Measurements from ENCODE around the gene DDA1.
"Not testable (repeated sequence)": the region's sequence is repeated elsewhere in the genome, so short reads cannot be mapped to it uniquely, and the experiment has no call there.

The DDA1 gene

GRCh38 chr19:17289489-17289888, 19.9 kb upstream of the DDA1 start:
- no peak for FAIRE-seq

- FAIRE-seq = no peak
Observed at GRCh38 chr19:17292301-17293074, 16.9 kb upstream of the DDA1 start.

DNA sequence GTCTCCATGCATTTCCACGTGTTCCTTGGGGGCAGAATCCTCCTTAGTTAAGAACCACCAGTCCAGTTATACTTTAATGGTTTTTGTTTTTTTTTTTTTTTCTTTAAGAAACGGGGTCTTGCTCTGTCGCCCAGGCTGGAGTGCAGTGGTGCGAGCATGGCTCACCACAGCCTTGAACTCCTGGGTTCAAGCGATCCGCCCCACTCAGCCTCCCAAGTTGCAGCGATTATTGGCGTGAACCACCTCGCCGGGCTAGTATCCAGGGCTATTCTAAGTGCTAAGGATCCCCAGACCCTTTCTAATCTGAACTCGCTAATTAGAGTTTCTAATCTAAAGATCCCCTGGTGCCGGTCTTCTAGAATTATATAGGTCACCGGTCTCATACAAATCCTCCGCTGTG, 15.8 kb upstream of the DDA1 start:
- no peak for FAIRE-seq

GRCh38 chr19:17294051-17294891, 15.1 kb upstream of the DDA1 start:
- FAIRE-seq = no peak

DNA sequence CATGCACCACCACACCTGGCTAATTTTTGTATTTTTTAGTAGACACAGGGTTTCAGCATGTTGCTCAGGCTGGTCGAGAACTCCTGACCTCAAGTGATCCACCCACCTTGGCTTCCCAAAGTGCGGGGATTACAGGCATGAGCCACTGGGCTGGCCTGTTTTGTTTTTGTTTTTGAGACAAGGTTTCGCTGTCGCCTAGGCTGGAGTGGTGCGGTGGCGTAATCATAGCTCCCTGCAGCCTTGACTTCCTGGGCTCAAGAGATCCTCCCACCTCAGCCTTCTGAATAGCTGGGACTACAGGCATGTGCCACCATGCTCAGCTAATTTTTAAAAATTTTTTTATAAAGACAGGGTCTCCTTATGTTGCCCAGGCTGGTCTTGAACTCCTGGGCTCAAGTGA, 13.8 kb upstream of the DDA1 start:
- FAIRE-seq = not testable (repeated sequence)

DNA sequence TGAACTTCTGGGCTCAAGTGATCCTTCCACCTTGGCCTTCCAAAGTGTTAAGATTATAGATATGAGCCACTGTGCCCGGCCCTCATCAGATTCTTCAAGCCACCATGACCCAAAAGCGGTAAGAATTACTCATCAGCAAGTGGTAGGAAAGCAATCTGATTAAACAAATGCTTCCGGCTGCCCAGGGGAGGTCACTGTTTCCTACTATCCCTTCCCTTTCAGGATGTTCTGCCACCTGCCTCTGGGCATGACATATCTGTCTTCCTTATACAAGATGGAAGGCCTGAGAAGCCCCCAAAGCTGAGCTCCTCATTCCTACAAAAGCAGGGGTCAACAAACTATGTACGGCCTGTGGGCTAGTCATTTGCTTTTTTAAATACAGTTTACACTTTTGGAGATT, 13.1 kb upstream of the DDA1 start:
- no peak for FAIRE-seq

DNA sequence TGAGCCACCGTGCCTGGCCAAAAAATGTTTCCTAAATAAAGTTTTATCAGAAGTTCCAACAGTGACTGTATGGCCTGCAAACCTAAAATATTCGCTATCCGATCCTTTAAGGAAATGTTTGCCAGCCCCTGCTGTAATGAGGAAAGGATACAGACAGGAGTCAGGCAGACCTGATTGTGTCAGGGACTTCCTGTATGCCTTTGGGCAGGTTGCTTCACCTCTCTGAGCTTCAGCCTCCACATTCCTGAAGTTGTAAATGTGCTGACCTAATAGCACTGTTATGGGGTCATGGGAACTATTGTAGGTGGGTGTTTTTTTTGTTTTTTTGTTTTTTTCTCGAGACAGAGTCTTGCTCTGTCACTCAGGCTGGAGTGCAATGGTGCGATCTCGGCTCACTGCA, 12.4 kb upstream of the DDA1 start:
- no peak for FAIRE-seq

- FAIRE-seq = no peak
Observed at GRCh38 chr19:17300992-17301619, 8.3 kb upstream of the DDA1 start.

DNA sequence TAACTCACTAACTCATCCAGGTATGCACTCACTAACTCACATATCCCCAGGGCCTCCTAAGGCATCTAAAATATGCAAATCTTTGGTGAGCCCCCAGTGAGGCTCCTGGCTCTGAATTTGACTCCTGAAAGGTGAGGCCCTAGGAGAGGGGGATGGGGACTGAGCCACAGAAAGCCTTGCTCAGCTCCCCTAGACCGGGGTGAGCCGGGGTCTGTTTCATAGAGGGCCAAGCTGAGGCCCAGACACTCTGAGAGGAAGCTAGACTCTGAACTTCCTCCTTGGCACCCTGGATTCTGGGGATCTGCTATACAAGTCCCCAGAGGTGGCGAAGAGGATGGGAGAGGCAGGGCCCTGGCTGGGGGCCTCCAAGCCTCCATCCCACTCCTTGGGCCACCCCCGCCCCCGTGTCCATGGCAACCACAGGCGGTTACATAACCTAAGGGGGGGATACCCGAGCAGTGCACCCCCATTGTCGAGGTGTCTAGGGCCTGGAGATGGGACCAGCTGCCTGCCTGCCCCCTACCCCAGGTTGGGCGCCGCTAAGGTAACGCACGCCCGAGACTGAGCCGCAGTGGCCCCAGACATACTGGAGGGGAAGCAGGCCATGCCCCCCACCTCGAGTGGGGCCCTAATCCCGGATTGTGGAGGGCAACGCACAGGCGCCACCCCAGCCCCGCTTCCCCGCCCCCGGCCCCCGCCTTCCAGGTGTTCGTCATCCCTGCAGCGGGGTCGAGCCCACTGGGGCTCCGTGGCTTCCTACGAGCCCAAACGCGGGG, 6.8 kb upstream of the DDA1 start:
- FAIRE-seq = no peak

GRCh38 chr19:17303167-17303939, 6.0 kb upstream of the DDA1 start, which contains the start of gene ABHD8:
TSS of gene ABHD8 (minus strand) at chr19:17303425. CDS start at chr19:17301616, 1,809 bp downstream.
- peak; percentile 35 for FAIRE-seq

- FAIRE-seq = no peak
Observed at GRCh38 chr19:17303940-17304267, 5.5 kb upstream of the DDA1 start.

DNA sequence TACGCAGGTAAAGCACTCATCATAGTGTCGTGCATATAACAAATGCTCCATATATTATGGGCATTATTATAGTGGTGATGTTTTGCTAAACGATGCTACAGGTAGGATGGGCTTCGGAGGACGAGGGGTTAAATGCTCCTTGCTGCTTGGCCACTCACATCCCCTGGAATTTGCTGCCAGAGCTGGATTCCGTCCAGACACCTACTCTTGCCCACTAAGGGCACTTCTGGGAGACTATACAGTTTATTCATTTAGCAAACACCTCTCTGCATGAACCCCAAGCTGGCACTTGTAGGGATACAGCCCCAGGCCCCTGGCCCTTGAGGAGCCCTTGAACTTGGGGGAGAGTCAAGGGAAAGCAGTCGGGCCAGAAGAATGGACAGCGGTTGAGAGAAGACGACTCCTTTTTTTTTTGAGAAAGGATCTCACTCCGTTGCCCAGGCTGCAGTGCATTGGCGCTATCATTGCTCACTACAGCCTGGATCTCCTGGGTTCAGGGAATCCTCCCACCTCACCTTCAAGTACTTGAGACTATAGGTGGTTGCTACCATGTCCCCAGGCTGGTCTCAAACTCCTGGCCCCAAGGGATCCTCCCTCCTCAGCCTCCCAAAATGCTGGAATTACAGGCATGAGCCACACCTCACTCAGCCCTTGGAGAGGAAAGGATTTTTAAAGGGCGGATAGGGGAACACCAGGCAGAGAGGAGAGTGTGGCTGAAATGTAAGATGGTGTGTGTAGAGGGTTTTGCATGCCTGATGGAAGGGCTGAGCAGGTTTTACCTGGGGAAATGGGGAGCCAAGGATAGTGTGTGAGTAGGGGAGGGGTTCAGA, 4.8 kb upstream of the DDA1 start:
- no peak for FAIRE-seq

DNA sequence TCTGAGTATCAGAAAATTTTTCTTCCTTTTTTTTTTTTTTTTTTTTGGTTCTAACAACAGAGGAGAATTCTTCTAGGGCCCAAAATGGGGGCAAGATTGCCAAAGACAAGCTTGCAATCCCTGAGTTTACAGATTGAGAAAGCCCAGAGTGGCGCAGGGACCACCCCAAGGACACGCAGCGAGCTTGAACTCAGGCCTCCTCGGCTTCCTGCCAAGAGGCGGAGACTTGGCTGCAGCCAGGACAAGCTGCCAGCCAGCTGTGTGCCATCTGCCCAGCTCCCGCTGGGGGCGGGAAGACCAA, 4.2 kb upstream of the DDA1 start:
- no peak for FAIRE-seq

GRCh38 chr19:17305517-17306284, 3.7 kb upstream of the DDA1 start, which contains the start of gene MRPL34:
TSS of gene MRPL34 (plus strand) at chr19:17305872. CDS start at chr19:17305893, 21 bp downstream.
- FAIRE-seq = peak; percentile 50

DNA sequence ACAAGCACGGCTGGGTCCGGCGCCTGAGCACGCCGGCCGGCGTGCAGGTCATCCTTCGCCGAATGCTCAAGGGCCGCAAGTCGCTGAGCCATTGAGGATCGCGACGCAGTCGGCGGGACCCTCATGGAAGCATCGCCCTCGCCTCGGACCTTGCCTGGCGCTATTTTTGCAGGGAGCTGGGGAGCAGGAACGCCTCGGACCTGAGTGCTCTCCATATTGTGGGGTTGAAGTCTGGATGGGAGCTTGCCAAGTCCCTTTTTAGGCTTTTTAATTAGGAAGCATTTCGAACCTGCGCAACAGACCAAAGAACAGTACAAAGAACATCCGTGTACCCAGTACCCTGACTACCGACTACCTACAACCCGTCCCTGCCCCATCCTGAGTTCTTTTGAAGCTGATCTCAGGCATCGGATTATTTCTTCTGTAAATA, 3.1 kb upstream of the DDA1 start:
- no peak for FAIRE-seq

GRCh38 chr19:17307876-17308377, 1.4 kb upstream of the DDA1 start:
- no peak for FAIRE-seq

- FAIRE-seq = no peak
Observed at GRCh38 chr19:17309965-17310461, 650 bp downstream of the DDA1 start.

GRCh38 chr19:17311455-17312188, 2.3 kb downstream of the DDA1 start:
- no peak for FAIRE-seq

Data from endometrium (tissue), 2 donors.